ENCODE data around the gene DAGLA.

GRCh38 chr11:61731211-61731951, 51.2 kb downstream of the DAGLA start:
- TF ChIP-seq CTCF (IDR thresholded peaks at IDR 0.05 in 8 of 11, conservative IDR thresholded peaks at IDR 0.05 in 3 of 11) (no peak), POLR2AphosphoS5 (IDR thresholded peaks at IDR 0.05) (no peak), POLR2A (IDR thresholded peaks at IDR 0.05) (no peak)
